NT2/D1 (cell line): ENCODE data around the gene MINK1.
A peak's percentile ranks its signal among the peaks of the same experiment; 100 is the strongest.

Experiments
- DNase-seq: peaks from one replicate; pipeline ENCODE4 v3.0.0-alpha.2; 2011; ENCODE audit warnings: low read depth, low spot score
- H3K27me3 ChIP-seq: 2 replicates; pipeline ENCODE4 v1.6.0; 2011; ENCODE audit warnings: mild to moderate bottlenecking; ENCODE audit not compliant: insufficient read length, insufficient read depth
- H3K36me3 ChIP-seq: 2 replicates; pipeline ENCODE4 v1.6.1; 2011; ENCODE audit warnings: mild to moderate bottlenecking, low read length, mixed read lengths; ENCODE audit not compliant: insufficient read depth, insufficient read length
- H3K4me1 ChIP-seq: 2 replicates; pipeline ENCODE4 v1.5.1; 2011; ENCODE audit not compliant: insufficient read depth, insufficient read length
- H3K4me3 ChIP-seq: 2 replicates; pipeline ENCODE4 v1.5.1; 2011; ENCODE audit warnings: low read depth; ENCODE audit not compliant: insufficient read length
- H3K9ac ChIP-seq: 2 replicates; pipeline ENCODE4 v1.6.0; 2011; ENCODE audit warnings: low read depth; ENCODE audit not compliant: insufficient read length
- H3K9me3 ChIP-seq: 2 replicates; pipeline ENCODE4 v1.5.1; 2011; ENCODE audit warnings: mild to moderate bottlenecking, low read length; ENCODE audit not compliant: insufficient read depth
- SUZ12 ChIP-seq: IDR thresholded peaks from 2 replicates; pipeline ENCODE4 v1.6.1; 2011; ENCODE audit not compliant: insufficient read length, insufficient read depth; ENCODE audit errors: extremely low read depth
- YY1 ChIP-seq: IDR thresholded peaks from 2 replicates; pipeline ENCODE4 v1.6.1; 2011; ENCODE audit not compliant: insufficient read length, insufficient read depth
- ZNF274 ChIP-seq: IDR thresholded peaks from 2 replicates; pipeline ENCODE4 v1.6.1; 2011; ENCODE audit warnings: mild to moderate bottlenecking, low read depth, low read length

MINK1 gene

GRCh38 chr17:4806777-4807604 is 26.1 kb upstream of the MINK1 start, which contains the start of gene PLD2:
Gene PLD2, plus strand, starts transcription at chr17:4807152. Its CDS starts 621 bp downstream, at chr17:4807773.
- H3K4me3 ChIP-seq: peak within 1 kb of the TSS; percentile 64
- TF ChIP-seq SUZ12: no peak
- TF ChIP-seq ZNF274: no peak
- TF ChIP-seq YY1: no peak
- peaks cover 4% of the 10 kb centered on the region for H3K4me1 ChIP-seq
- peaks cover 27% of the 10 kb centered on the region for H3K36me3 ChIP-seq
- H3K9me3 ChIP-seq: no peaks in the 10 kb centered on the region
- H3K9ac ChIP-seq: peak within 1 kb of the TSS; percentile 77
- H3K27me3 ChIP-seq: no peaks in the 10 kb centered on the region
- peak; percentile 36 for DNase-seq

GRCh38 chr17:4807605-4808377 is 25.3 kb upstream of the MINK1 start:
- TF ChIP-seq YY1 (no peak), ZNF274 (no peak), SUZ12 (no peak)
- Histone ChIP-seq H3K9ac (peak overlapping the region; percentile 77), H3K4me3 (peak overlapping the region; percentile 61), H3K4me1 (peaks cover 4% of the 10 kb centered on the region), H3K27me3 (no peaks in the 10 kb centered on the region), H3K9me3 (no peaks in the 10 kb centered on the region), H3K36me3 (peaks cover 27% of the 10 kb centered on the region)
- no peak for DNase-seq

GRCh38 chr17:4808378-4808767 is 24.8 kb upstream of the MINK1 start:
- Histone ChIP-seq H3K36me3 (peaks cover 27% of the 10 kb centered on the region), H3K27me3 (no peaks in the 10 kb centered on the region), H3K4me3 (no peak overlapping the region), H3K9me3 (no peaks in the 10 kb centered on the region), H3K9ac (no peak overlapping the region), H3K4me1 (peaks cover 4% of the 10 kb centered on the region)
- DNase-seq: no peak
- TF ChIP-seq SUZ12 (no peak), YY1 (no peak), ZNF274 (no peak)

GRCh38 chr17:4810696-4811290 is 22.3 kb upstream of the MINK1 start:
- no peaks in the 10 kb centered on the region for H3K27me3 ChIP-seq
- no peaks in the 10 kb centered on the region for H3K9me3 ChIP-seq
- H3K9ac ChIP-seq: no peak overlapping the region
- no peak for DNase-seq
- H3K36me3 ChIP-seq: peaks cover 44% of the 10 kb centered on the region
- TF ChIP-seq ZNF274 (no peak), SUZ12 (no peak), YY1 (no peak)
- peaks cover 4% of the 10 kb centered on the region for H3K4me1 ChIP-seq
- H3K4me3 ChIP-seq: no peak overlapping the region

GRCh38 chr17:4811471-4811870 is 21.7 kb upstream of the MINK1 start:
- Histone ChIP-seq H3K36me3 (peaks cover 48% of the 10 kb centered on the region), H3K27me3 (no peaks in the 10 kb centered on the region), H3K4me3 (no peak overlapping the region), H3K9me3 (no peaks in the 10 kb centered on the region), H3K9ac (no peak overlapping the region), H3K4me1 (peaks cover 4% of the 10 kb centered on the region)
- TF ChIP-seq SUZ12 (no peak), YY1 (no peak), ZNF274 (no peak)
- no peak for DNase-seq

- no peaks in the 10 kb centered on the region for H3K27me3 ChIP-seq
- H3K4me1 ChIP-seq: peaks cover 4% of the 10 kb centered on the region
- TF ChIP-seq YY1: no peak
- no peak for TF ChIP-seq ZNF274
- TF ChIP-seq SUZ12: no peak
- no peak overlapping the region for H3K9ac ChIP-seq
- no peak overlapping the region for H3K4me3 ChIP-seq
- H3K36me3 ChIP-seq: peaks cover 56% of the 10 kb centered on the region
- no peak for DNase-seq
- H3K9me3 ChIP-seq: no peaks in the 10 kb centered on the region
Measured at GRCh38 chr17:4812690-4813089, 20.4 kb upstream of the MINK1 start.
